HL-60 (cell line): ENCODE data around the gene SORBS2.

Experiments
- CTCF ChIP-seq: IDR thresholded peaks from one replicate; pipeline ENCODE4 v1.5.1; 2011; ENCODE audit warnings: low read length, control low read depth, inconsistent platforms; ENCODE audit not compliant: insufficient read depth
- REST ChIP-seq: IDR thresholded peaks from 2 replicates; pipeline ENCODE4 v1.6.1; 2012; ENCODE audit warnings: low read depth; ENCODE audit not compliant: insufficient replicate concordance

GRCh38 chr4:185689407-185689806 lies 122.6 kb downstream of the SORBS2 start:
- TF ChIP-seq CTCF (no peak), REST (no peak)
